ENCODE measurements around the gene RMDN2.

The RMDN2 gene

DNA sequence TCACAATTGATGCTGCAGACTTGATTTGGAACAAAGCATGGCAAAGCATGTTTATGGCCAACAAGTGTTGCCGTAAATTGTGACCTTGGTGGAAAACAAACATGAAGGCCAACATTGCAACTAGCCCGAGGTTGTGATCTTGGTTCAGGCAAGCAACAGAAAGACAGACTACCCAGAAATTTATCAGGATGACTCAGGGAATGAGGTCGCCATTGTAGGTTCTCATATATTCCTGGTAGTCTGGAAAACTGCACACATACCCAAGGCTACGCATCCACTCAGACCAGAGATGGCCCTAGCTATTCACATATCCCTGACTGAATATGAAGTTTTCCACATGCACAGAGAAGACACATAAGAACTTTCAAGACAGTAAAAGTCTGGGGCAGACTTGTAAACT lies 120.7 kb downstream of the RMDN2 start:
- DNase-seq (ENCODE audit: low spot score), result peak; percentile 8

DNA sequence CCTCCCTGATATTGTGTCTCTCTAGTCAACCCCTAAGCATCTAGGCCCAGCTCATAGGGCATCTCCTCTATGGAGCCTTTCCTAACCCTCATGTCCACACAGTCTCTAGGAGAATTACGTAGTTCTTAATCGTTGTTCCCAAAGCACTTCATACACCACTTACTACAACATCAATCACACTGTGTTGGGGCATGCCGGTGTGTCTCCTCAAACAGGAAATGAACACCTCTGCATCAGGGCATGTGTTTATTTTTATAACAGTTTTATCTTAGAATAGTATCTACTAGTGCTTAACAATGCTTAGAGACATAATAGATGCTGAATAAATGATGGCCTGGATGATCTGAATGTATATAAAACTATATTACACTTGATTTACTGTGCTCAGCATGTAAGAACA lies 131.1 kb downstream of the RMDN2 start:
- DNase-seq (ENCODE audit: low spot score), result no peak

GRCh38 chr2:38057651-38058410 lies 132.7 kb downstream of the RMDN2 start:
- peak; percentile 76 for DNase-seq (ENCODE audit: low spot score)

DNA sequence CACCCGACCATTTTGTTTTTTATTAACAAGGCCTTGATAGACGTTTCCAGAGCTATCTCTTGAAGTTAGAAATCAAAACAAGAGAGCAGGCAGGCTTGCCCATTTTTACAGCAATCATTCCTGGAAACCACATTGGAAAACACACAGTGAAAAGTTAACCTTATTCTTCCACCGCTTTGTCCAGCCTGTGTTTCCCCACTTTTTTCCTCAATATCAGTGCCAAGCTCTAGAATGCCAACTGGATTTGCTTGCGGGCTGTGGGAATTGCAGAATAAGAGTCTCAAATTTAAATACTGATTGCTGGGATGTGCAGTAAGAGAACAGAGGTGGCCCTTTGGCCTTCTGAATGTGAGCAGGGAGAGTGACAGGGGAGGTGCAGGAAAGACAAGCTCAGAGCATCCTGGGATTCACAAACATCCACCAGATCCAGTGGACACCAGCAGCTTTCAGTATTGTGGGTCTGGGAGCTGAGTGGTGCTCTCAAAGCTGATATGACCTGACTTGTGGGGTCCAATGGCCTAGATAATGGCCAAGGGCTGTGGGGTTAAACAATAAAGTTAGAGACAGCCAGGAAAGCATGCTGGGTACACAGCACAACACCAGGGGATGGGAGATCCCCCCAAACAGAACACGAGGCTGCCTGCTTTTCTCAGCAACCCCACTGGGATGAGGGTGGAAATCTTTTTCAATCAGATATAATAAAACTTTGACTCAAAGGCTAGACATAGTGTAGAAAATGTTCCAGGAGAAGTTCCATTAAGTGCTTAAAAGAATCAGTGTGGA lies 135.3 kb downstream of the RMDN2 start:
- DNase-seq (ENCODE audit: low spot score), result no peak

GRCh38 chr2:38064801-38065501 lies 139.9 kb downstream of the RMDN2 start:
- DNase-seq (ENCODE audit: low spot score), result no peak

DNA sequence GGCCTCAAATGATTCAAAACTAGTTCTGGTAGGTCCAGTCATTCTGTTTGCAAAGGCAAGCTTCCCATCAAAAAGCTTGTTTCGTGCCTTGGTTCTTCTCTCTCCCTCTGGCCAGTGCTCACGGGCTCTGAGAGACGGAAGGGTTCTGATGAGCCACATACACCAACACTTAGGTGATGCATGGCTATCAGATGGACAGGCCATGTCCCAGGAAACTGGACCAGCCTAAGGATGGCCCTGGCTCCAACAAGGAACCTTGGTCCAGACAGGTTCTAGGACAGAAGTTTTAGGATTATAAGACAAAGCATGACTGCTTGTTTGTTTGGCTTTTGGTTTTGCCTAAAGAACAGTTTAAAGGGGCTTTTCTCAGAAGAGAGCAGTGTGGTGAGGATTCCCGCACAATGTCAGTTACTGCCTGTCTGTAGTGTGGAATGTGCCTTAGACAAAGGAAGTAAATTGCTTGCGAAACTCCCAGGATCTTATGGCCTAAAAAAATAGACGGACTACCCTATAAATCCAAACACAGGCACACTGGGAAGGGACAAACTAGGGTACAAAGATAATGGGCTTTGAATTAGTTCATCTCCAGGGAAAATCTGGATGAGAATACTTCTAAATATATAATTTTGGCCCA lies 140.5 kb downstream of the RMDN2 start:
- no peak for DNase-seq (ENCODE audit: low spot score)

- DNase-seq (ENCODE audit: low spot score), result no peak
These were observed 141.5 kb downstream of the RMDN2 start for GRCh38 chr2:38066421-38067115.

All from kidney tubule cell (primary cell).